BE2C (cell line): ENCODE results near the gene DELE1.
A peak's percentile ranks its signal among the peaks of the same experiment; 100 is the strongest.

ENCODE experiments used
- DNase-seq: peaks from one replicate; pipeline ENCODE4 v3.0.0-alpha.2; 2020
- H3K27me3 ChIP-seq: fragments of 250-450 bp; sonication (Bioruptor Pico); 2 replicates; pipeline ENCODE4 v1.5.1; 2020; ENCODE audit warnings: mild to moderate bottlenecking
- H3K36me3 ChIP-seq: fragments of 250-450 bp; sonication (Bioruptor Pico); 2 replicates; pipeline ENCODE4 v1.5.1; 2020; ENCODE audit warnings: mild to moderate bottlenecking
- H3K4me1 ChIP-seq: fragments of 250-450 bp; sonication (Bioruptor Pico); 2 replicates; pipeline ENCODE4 v1.5.1; 2020
- H3K4me3 ChIP-seq: 2 replicates; pipeline ENCODE4 v1.5.1; 2011; ENCODE audit warnings: low read depth, low read length
- H3K9me3 ChIP-seq: fragments of 250-450 bp; sonication (Bioruptor Pico); 2 replicates; pipeline ENCODE4 v1.5.1; 2020
- CTCF ChIP-seq: IDR thresholded peaks from 2 replicates; pipeline ENCODE4 v1.5.1; 2012; ENCODE audit warnings: mild to moderate bottlenecking, low read depth, low read length

DELE1 gene

DNA sequence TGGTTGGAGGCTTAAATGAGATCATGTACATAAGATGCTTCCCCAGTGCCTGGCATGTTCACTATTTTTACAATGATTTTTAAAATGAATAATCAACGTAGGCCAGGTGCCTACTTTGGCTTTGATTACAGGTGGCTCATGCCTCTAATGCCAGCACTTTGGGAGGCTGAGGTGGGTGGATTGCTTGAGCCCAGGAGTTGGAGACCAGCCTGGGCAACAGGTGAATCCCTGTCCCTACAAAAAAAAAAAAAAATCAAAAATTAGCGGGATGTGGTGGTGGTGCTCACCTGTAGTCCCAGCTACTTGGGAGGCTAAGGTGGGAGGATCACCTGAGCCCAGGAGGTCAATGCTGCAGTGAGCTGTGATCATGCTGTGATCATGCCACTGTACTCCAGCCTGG is 25.1 kb downstream of the DELE1 start:
- no peaks in the 10 kb centered on the region for H3K9me3 ChIP-seq
- H3K4me1 ChIP-seq, result peaks cover 7% of the 10 kb centered on the region
- DNase-seq, result no peak
- no peaks in the 10 kb centered on the region for H3K27me3 ChIP-seq
- no peak for TF ChIP-seq CTCF
- no peaks in the 10 kb centered on the region for H3K36me3 ChIP-seq
- H3K4me3 ChIP-seq, result no peak overlapping the region

GRCh38 chr5:141949511-141949910 is 25.8 kb downstream of the DELE1 start:
- peaks cover 4% of the 10 kb centered on the region for H3K4me1 ChIP-seq

DNA sequence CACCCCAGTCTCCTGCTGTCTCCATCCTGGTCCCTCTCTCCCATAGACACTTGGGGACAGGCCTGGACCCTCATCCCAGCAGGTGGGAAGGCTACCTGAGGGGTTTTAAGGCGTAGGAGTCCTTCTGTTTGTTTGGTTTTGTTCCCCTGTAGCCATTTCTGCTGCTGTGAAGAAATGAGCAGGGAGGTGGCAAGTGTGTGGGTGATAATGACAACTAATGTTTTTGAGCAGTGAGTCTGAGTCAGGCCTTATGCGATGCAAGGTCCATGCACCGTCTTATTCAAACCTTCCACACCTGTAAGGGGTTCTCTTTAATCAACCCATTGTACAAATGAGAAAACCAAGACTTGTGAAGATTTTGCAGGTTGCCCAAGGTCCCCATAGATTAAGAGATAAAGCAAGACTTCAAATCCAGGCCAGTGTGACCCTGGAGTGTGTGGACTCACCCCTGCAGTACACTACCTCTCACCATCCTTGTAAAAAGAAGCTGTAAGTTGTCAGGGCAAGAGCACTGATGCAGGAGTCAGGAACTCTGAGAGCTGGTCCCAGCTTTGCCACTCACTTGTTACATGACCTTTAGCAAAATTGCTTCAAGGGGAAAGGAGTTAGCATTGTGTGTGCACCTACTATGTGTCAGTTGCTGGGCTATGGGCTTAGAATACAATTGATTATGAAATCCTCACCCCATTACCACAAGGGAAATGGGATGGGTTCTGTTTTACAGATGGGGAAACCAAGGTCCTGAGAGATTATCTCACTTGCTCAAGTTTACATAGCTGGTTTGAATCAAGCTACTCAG is 26.7 kb downstream of the DELE1 start:
- H3K36me3 ChIP-seq, result no peaks in the 10 kb centered on the region
- no peaks in the 10 kb centered on the region for H3K27me3 ChIP-seq
- DNase-seq, result no peak
- TF ChIP-seq CTCF, result no peak
- no peaks in the 10 kb centered on the region for H3K9me3 ChIP-seq
- H3K4me1 ChIP-seq, result no peaks in the 10 kb centered on the region
- no peak overlapping the region for H3K4me3 ChIP-seq

More at GRCh38 chr5:141949511-141949910, 25.8 kb downstream of the DELE1 start:
- H3K9me3 ChIP-seq, result no peaks in the 10 kb centered on the region
- no peak for TF ChIP-seq CTCF
- H3K4me3 ChIP-seq, result no peak overlapping the region
- H3K27me3 ChIP-seq, result no peaks in the 10 kb centered on the region
- DNase-seq, result no peak
- no peaks in the 10 kb centered on the region for H3K36me3 ChIP-seq

DNA sequence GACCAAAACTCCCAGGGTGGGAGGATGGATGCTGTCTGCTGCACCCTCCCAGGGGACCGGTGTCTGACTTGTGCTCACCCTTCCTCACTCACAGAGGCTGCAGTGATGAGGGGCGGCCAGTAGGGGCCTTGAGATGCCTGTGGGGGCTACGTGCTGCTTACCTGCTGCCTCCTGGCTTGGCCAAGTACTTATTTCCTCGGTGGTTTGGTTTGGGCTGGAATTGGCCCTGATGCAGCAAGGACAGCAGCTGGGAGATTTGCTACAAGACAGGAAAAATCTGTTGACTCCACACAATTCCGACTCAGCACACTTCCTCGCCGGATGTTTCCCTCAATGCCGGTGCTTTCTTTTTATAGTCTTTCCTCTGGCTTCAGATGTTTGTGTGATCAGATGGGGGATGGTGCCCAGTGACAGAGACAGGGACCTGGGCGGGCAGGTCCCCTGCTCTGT is 27.7 kb downstream of the DELE1 start:
- Histone ChIP-seq H3K36me3 (no peaks in the 10 kb centered on the region), H3K4me1 (no peaks in the 10 kb centered on the region), H3K9me3 (no peaks in the 10 kb centered on the region), H3K4me3 (no peak overlapping the region), H3K27me3 (no peaks in the 10 kb centered on the region)
- DNase-seq, result peak; percentile 66
- TF ChIP-seq CTCF, result peak; percentile 67

DNA sequence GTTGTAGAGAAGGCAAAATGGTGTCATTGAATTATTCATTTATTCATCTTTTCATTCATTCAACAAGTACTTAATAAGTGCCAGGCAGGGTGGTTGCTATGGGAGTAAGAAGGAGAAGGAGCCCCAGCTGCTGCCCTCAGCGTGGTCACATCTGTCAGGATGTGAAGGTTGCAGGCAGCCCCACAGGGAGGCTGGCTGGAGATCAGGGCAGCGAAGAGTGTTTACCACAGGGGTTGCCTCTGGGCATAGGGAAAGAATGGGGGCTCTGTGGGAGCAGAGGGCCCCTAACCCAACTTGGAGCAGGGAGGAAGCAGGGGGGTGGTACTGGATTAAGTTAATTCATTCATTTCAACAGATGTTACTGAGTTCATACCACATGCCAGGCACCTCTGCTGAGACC is 28.3 kb downstream of the DELE1 start:
- TF ChIP-seq CTCF, result no peak
- Histone ChIP-seq H3K9me3 (no peaks in the 10 kb centered on the region), H3K4me3 (no peak overlapping the region), H3K4me1 (no peaks in the 10 kb centered on the region), H3K27me3 (no peaks in the 10 kb centered on the region), H3K36me3 (no peaks in the 10 kb centered on the region)
- no peak for DNase-seq

- no peak for DNase-seq
- Histone ChIP-seq H3K9me3 (no peaks in the 10 kb centered on the region), H3K36me3 (no peaks in the 10 kb centered on the region), H3K4me3 (no peak overlapping the region), H3K27me3 (no peaks in the 10 kb centered on the region), H3K4me1 (peaks cover 8% of the 10 kb centered on the region)
- no peak for TF ChIP-seq CTCF
Observed at GRCh38 chr5:141954194-141954593, 30.5 kb downstream of the DELE1 start.
